ENCODE data around the gene DAAM2.

DAAM2 gene

GRCh38 chr6:39923394-39923793, 131.2 kb downstream of the DAAM2 start:
- no peak for TF ChIP-seq TEAD4 (IDR thresholded peaks at IDR 0.05)
- TF ChIP-seq TCF12 (IDR thresholded peaks at IDR 0.05; ENCODE audit: low read depth): no peak
- TF ChIP-seq NFIC (IDR thresholded peaks at IDR 0.05): peak; percentile 41; the same call in 1 of the 2 replicates

- TF ChIP-seq NFIC (IDR thresholded peaks at IDR 0.05) (no peak), REST (IDR thresholded peaks at IDR 0.05; ENCODE audit: low read depth) (no peak), EP300 (IDR thresholded peaks at IDR 0.05; ENCODE audit: borderline replicate concordance) (no peak), YY1 (IDR thresholded peaks at IDR 0.05; ENCODE audit: low read depth) (no peak), MAX (IDR thresholded peaks at IDR 0.05) (no peak), USF1 (IDR thresholded peaks at IDR 0.05) (no peak), TEAD4 (IDR thresholded peaks at IDR 0.05) (no peak), EGR1 (IDR thresholded peaks at IDR 0.05) (no peak), ZBTB7A (IDR thresholded peaks at IDR 0.05; ENCODE audit: low read depth) (no peak), TCF12 (IDR thresholded peaks at IDR 0.05; ENCODE audit: low read depth) (no peak), CEBPB (IDR thresholded peaks at IDR 0.05) (no peak)
Observed at GRCh38 chr6:39923861-39924260, 131.7 kb downstream of the DAAM2 start.

GRCh38 chr6:39924283-39924682, 132.1 kb downstream of the DAAM2 start:
- TF ChIP-seq USF1 (IDR thresholded peaks at IDR 0.05) (no peak), FOXM1 (IDR thresholded peaks at IDR 0.05; ENCODE audit: borderline replicate concordance, low read depth) (no peak), TAF1 (IDR thresholded peaks at IDR 0.05; ENCODE audit: low read depth) (no peak), ZBTB7A (IDR thresholded peaks at IDR 0.05; ENCODE audit: low read depth) (no peak), EGR1 (IDR thresholded peaks at IDR 0.05) (no peak), TEAD4 (IDR thresholded peaks at IDR 0.05) (no peak), CEBPB (IDR thresholded peaks at IDR 0.05) (no peak), REST (IDR thresholded peaks at IDR 0.05; ENCODE audit: low read depth) (no peak)

GRCh38 chr6:39925191-39925930, 133.2 kb downstream of the DAAM2 start:
- TF ChIP-seq YY1 (IDR thresholded peaks at IDR 0.05; ENCODE audit: low read depth): no peak
- no peak for TF ChIP-seq EP300 (IDR thresholded peaks at IDR 0.05; ENCODE audit: borderline replicate concordance)
- TF ChIP-seq EGR1 (IDR thresholded peaks at IDR 0.05): no peak
- TF ChIP-seq FOXM1 (IDR thresholded peaks at IDR 0.05; ENCODE audit: borderline replicate concordance, low read depth): no peak
- no peak for TF ChIP-seq CEBPB (IDR thresholded peaks at IDR 0.05)
- TF ChIP-seq MAX (IDR thresholded peaks at IDR 0.05): no peak
- no peak for TF ChIP-seq USF1 (IDR thresholded peaks at IDR 0.05)
- TF ChIP-seq NFIC (IDR thresholded peaks at IDR 0.05): no peak
- TF ChIP-seq TEAD4 (IDR thresholded peaks at IDR 0.05): no peak
- TF ChIP-seq REST (IDR thresholded peaks at IDR 0.05; ENCODE audit: low read depth): no peak
- no peak for TF ChIP-seq RAD21 (IDR thresholded peaks at IDR 0.05; ENCODE audit: low read depth)
- TF ChIP-seq TAF1 (IDR thresholded peaks at IDR 0.05; ENCODE audit: low read depth): no peak
- TF ChIP-seq ZBTB7A (IDR thresholded peaks at IDR 0.05; ENCODE audit: low read depth): no peak
- no peak for TF ChIP-seq CREB1 (IDR thresholded peaks at IDR 0.05; ENCODE audit: low read depth)
- TF ChIP-seq TCF12 (IDR thresholded peaks at IDR 0.05; ENCODE audit: low read depth): no peak
